ENCODE data around the gene HNRNPUL2. TPM values are rescaled to one million over a fixed set of nuclear protein-coding genes. Genes with fewer than 3 reads are reported as not detected.

Gene HNRNPUL2
- total RNA-seq, 4 donors from 2014 or later: 4.8 to 14.9 (median 11.8) TPM

DNA sequence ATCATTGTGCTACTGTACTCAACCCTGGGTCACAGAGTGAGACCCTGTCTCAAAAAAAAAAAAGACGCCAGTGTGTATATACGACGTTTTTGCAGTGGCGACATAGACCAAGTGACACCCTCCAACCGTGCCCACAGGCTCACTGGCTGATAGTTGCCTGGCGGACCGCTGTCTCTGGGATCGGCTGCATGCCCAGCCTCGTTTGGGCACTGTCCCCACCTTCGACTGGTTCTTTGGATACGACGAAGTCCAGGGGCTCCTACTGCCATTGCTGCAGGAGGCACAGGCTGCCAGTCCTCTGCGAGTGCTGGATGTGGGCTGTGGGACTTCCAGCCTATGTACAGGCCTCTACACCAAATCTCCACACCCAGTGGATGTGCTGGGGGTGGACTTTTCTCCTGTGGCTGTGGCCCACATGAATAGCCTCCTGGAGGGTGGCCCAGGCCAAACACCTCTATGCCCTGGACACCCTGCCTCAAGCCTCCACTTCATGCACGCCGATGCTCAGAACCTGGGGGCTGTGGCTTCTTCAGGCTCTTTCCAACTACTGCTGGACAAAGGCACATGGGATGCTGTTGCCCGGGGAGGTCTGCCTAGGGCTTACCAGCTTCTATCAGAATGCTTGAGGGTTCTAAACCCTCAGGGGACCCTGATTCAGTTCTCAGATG lies 60.9 kb downstream of the HNRNPUL2 start:
- in situ Hi-C loops (cut with MboI; ENCODE audit: low sequenced_read_pairs in 4 of 4) (no loop called here), intact Hi-C loops (cut with DNase I; ENCODE audit: low total_unique reads) (no loop called here)
- H3K27me3 ChIP-seq: no peaks in the 10 kb centered on the region
- peak overlapping the region; percentile 82 to 97 (median 88) for H3K27ac ChIP-seq
- no peak for ATAC-seq
- H3K4me3 ChIP-seq: peak overlapping the region; percentile 68 to 96 (median 79)
- peaks cover 40 to 46% of the 10 kb centered on the region in 2 donors for H3K4me1 ChIP-seq
- H3K36me3 ChIP-seq: peaks cover 0 to 20% of the 10 kb centered on the region in 2 donors
- TF ChIP-seq, protein P1, sequence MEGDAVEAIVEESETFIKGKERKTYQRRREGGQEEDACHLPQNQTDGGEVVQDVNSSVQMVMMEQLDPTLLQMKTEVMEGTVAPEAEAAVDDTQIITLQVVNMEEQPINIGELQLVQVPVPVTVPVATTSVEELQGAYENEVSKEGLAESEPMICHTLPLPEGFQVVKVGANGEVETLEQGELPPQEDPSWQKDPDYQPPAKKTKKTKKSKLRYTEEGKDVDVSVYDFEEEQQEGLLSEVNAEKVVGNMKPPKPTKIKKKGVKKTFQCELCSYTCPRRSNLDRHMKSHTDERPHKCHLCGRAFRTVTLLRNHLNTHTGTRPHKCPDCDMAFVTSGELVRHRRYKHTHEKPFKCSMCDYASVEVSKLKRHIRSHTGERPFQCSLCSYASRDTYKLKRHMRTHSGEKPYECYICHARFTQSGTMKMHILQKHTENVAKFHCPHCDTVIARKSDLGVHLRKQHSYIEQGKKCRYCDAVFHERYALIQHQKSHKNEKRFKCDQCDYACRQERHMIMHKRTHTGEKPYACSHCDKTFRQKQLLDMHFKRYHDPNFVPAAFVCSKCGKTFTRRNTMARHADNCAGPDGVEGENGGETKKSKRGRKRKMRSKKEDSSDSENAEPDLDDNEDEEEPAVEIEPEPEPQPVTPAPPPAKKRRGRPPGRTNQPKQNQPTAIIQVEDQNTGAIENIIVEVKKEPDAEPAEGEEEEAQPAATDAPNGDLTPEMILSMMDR (IDR thresholded peaks at IDR 0.05 in 4 of 5, conservative IDR thresholded peaks at IDR 0.05 in 1 of 5): no peak
- TF ChIP-seq POLR2A (IDR thresholded peaks at IDR 0.05): no peak
- no peak for DNase-seq
- no peaks in the 10 kb centered on the region for H3K9me3 ChIP-seq

DNA sequence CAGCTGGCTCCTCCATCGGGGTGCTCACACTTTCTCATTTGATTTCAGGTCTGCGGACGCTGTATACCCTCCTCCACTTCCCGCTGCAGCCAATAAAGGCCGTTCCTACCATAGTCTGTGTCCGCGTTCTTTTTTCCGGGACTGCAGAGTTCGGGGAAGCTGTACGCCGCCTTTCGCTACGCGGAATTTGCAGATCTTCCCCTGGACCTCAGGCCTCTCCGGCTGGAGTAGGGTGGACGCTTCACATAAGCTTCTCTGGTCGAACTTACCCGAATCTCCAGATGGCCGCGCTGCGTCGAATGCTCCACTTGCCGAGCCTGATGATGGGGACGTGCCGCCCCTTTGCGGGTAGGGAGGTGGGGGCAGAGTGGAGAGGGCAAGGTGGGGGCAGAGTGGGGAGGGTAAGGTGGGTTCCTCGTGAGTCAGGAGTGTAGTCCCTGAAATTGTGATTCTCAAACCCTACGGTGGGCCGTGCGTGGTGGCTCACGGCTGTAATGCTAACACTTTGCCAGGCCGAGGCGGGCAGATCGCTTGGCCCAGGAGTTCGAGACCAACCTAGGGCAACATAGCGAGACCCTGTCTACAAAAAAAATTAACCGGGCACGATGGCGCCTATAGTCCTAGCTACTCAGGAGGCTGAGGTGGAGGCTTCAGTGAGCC lies 61.5 kb downstream of the HNRNPUL2 start:
- no peaks in the 10 kb centered on the region for H3K9me3 ChIP-seq
- H3K36me3 ChIP-seq: peaks cover 0 to 20% of the 10 kb centered on the region in 2 donors
- DNase-seq (peak in 1 of 2 donors; percentile 43), ATAC-seq (peak; percentile 34 to 41)
- peak overlapping the region; percentile 68 to 96 (median 79) for H3K4me3 ChIP-seq
- H3K27me3 ChIP-seq: no peaks in the 10 kb centered on the region
- H3K4me1 ChIP-seq: peaks cover 35 to 42% of the 10 kb centered on the region in 2 donors
- in situ Hi-C loops (cut with MboI; ENCODE audit: low sequenced_read_pairs in 4 of 4): no loop called here
- TF ChIP-seq, protein P1 (IDR thresholded peaks at IDR 0.05 in 4 of 5, conservative IDR thresholded peaks at IDR 0.05 in 1 of 5): no peak
- TF ChIP-seq POLR2A (IDR thresholded peaks at IDR 0.05): no peak
- H3K27ac ChIP-seq: peak overlapping the region; percentile 82 to 97 (median 88)
- intact Hi-C loops (cut with DNase I; ENCODE audit: low total_unique reads): loop anchor here (2.0 kb wide), 1 partner anchor 19 kb away; the partner anchor contains the start of gene GANAB

DNA sequence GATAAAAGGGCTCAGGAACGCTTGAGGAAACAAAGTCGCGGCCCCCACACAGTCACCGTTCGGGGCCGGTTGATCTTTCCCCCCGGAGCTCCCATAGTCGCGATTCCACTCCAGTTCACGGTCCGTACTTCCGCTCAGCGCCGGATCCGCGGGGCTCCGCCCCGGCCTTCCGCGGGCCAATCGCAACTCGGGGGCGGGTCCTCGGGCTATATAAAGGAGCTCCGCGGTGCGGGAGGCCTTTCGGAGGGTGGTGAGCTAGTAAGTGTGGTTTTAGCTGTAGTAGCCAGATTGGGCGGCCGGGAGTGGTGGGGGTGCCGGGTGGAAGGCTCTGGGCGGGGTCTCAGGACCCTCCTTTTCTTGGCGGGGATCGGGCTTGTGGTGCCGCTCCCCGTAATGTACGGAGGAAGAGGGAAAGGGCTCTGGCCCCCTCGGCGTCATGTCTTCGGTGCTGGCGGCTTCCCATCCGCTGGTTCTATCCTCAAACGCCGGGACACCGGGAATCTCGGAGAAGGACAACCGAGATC lies 62.1 kb downstream of the HNRNPUL2 start, which contains the start of the genes C11orf98 and CSKMT:
Gene C11orf98, minus strand, starts transcription at position 136 of the 524 bp plus-strand sequence. Its CDS starts 41 bp downstream, at position 95.
Gene CSKMT, plus strand, starts transcription at position 238 of the 524 bp plus-strand sequence. CDS start 568 bp downstream, outside the sequence.
- TF ChIP-seq, protein P1 (IDR thresholded peaks at IDR 0.05 in 4 of 5, conservative IDR thresholded peaks at IDR 0.05 in 1 of 5): no peak
- TF ChIP-seq POLR2A (IDR thresholded peaks at IDR 0.05): peak; percentile 99
- Histone ChIP-seq H3K36me3 (peaks cover 0 to 20% of the 10 kb centered on the region in 2 donors), H3K4me1 (peaks cover 34 to 36% of the 10 kb centered on the region in 2 donors), H3K4me3 (peak within 1 kb of the TSS; percentile 68 to 96 (median 79)), H3K27me3 (no peaks in the 10 kb centered on the region), H3K27ac (peak within 1 kb of the TSS; percentile 82 to 97 (median 88)), H3K9me3 (no peaks in the 10 kb centered on the region)
- in situ Hi-C loops (cut with MboI; ENCODE audit: low sequenced_read_pairs in 4 of 4): no loop called here
- peak; percentile 91 to 94 for DNase-seq
- intact Hi-C loops (cut with DNase I; ENCODE audit: low total_unique reads): loop anchor here (2.0 kb wide), 1 partner anchor 18 kb away; the partner anchor contains the start of gene GANAB
- peak; percentile 90 to 95 for ATAC-seq

DNA sequence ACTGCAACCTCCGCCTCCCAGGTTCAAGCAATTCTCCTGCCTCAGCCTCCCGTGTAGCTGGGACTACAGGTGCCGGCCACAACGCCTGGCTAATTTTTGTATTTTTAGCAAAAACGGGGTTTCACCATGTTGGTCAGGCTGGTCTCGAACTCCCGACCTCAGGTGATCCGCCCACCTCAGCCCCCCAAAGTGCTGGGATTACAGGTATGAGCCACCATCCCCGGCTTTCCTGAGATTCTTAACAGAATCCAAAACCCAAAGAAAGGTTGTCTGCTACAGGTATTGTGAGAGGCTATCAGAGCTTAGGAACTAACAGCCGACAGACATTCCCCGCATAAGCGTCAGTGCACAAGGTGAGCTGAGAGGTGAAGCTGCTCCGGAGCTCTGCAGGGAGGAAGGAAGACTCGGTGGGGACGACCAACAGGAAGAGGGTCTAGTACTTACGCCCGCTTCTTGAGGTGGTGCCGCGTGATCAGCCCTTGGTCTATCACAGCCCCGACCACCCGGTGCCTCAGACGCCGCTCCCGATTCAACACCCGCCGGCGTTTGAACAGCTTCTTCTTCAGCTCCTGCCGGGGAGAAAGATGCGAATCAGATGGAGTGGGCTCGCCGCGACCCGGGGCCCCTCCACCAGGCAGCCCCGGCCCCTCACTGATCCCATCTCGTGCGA lies 62.7 kb downstream of the HNRNPUL2 start:
- DNase-seq: peak in 1 of 2 donors; percentile 60
- peak; percentile 56 to 78 for ATAC-seq
- Histone ChIP-seq H3K4me3 (peak overlapping the region; percentile 68 to 96 (median 79)), H3K27me3 (no peaks in the 10 kb centered on the region), H3K4me1 (peaks cover 30 to 34% of the 10 kb centered on the region in 2 donors), H3K27ac (peak overlapping the region; percentile 82 to 97 (median 88)), H3K36me3 (peaks cover 0 to 20% of the 10 kb centered on the region in 2 donors), H3K9me3 (no peaks in the 10 kb centered on the region)
- in situ Hi-C loops (cut with MboI; ENCODE audit: low sequenced_read_pairs in 4 of 4) (no loop called here), intact Hi-C loops (cut with DNase I; ENCODE audit: low total_unique reads) (loop anchor here (2.0 kb wide), 1 partner anchor 18 kb away; the partner anchor contains the start of gene GANAB)
- TF ChIP-seq, protein P1 (IDR thresholded peaks at IDR 0.05 in 4 of 5, conservative IDR thresholded peaks at IDR 0.05 in 1 of 5): no peak
- no peak for TF ChIP-seq POLR2A (IDR thresholded peaks at IDR 0.05)
